Lower leg skin (tissue), 4 donors: Measurements from ENCODE around the gene SELENOO. TPM values are rescaled to one million over a fixed set of nuclear protein-coding genes. Genes with fewer than 3 reads are reported as not detected.

Source experiments
- DNase-seq, 2 donors: peaks; one replicate each; pipeline ENCODE4 v3.0.0-alpha.2; 2019; ENCODE audit warnings: low spot score in 2 of 2
- H3K4me3 ChIP-seq: fragments of 200-600 bp; sonication (generic); 2 replicates; pipeline ENCODE4 v1.5.1; 2017; ENCODE audit warnings: mild to moderate bottlenecking, low read depth; ENCODE audit not compliant: poor library complexity, severe bottlenecking
- CTCF ChIP-seq, 3 donors: fragments of 450-650 bp; IDR thresholded peaks; one replicate each; pipeline ENCODE4 v1.5.1; 2016; ENCODE audit warnings: antibody characterized with exemption in 3 of 3, mild to moderate bottlenecking in 3 of 3, moderate library complexity in 2 of 3
- POLR2A ChIP-seq, 2 donors: fragments of 450-650 bp; IDR thresholded peaks; one replicate each; pipeline ENCODE4 v1.6.1; 2016 to 2017; ENCODE audit warnings: antibody characterized with exemption in 2 of 2, mild to moderate bottlenecking in 1 of 2, moderate library complexity in 1 of 2
- WGBS, 2 donors: methylation state at CpG; one replicate each; pipeline ENCODE4 v1.1.5; 2018; 5-methylcytosine and 5-hydroxymethylcytosine counted together
- intact Hi-C: fragments of 100-400 bp; cut with DNase I; formaldehyde crosslinking; loops from one replicate; pipeline ENCODE4 v1.15.0; 2023; ENCODE audit warnings: low total_unique reads
- total RNA-seq, 4 donors: library from RNA; depleted of rRNA; stranded (reverse); fragments of >200 nt; gene quantifications; one replicate each; pipeline ENCODE4 v1.1.0, GENCODE V29; 2016

Gene SELENOO
- total RNA-seq, 4 donors from 2014 or later, result 33.3 to 52.3 (median 43.1) TPM

GRCh38 chr22:50245214-50246072 is 44.6 kb downstream of the SELENOO start:
- H3K4me3 ChIP-seq, result peak overlapping the region; percentile 84
- TF ChIP-seq CTCF (IDR thresholded peaks at IDR 0.05), result no peak
- TF ChIP-seq POLR2A (IDR thresholded peaks at IDR 0.05), result no peak
- intact Hi-C loops, result no loop called here
- WGBS, 2 donors, result 13 to 21% methylated on average over 12 to 26 of the region's 53 CpGs
- DNase-seq, result no peak

- 75 to 81% methylated on average over 16 to 20 of the region's 20 CpGs for WGBS, 2 donors
- no peak for TF ChIP-seq CTCF (IDR thresholded peaks at IDR 0.05)
- TF ChIP-seq POLR2A (IDR thresholded peaks at IDR 0.05), result no peak
- no peak overlapping the region for H3K4me3 ChIP-seq
- intact Hi-C loops, result no loop called here
- DNase-seq, result no peak
Observed at GRCh38 chr22:50246242-50247175, 45.7 kb downstream of the SELENOO start.

GRCh38 chr22:50247748-50248147 is 46.9 kb downstream of the SELENOO start:
- TF ChIP-seq CTCF (IDR thresholded peaks at IDR 0.05) (no peak), POLR2A (IDR thresholded peaks at IDR 0.05) (no peak)
- no peak overlapping the region for H3K4me3 ChIP-seq
- intact Hi-C loops, result no loop called here
- WGBS, 2 donors, result 10 to 26% methylated on average over 10 to 11 of the region's 16 CpGs
- DNase-seq, result no peak

GRCh38 chr22:50248196-50249081 is 47.6 kb downstream of the SELENOO start:
- H3K4me3 ChIP-seq, result no peak overlapping the region
- intact Hi-C loops, result no loop called here
- no peak for DNase-seq
- TF ChIP-seq POLR2A (IDR thresholded peaks at IDR 0.05), result no peak
- no peak for TF ChIP-seq CTCF (IDR thresholded peaks at IDR 0.05)
- WGBS, 2 donors, result 70 to 80% methylated on average over 16 to 25 of the region's 29 CpGs
